Astrocyte (in vitro differentiated cells and primary cell): Measurements from ENCODE around the gene LECT2. TPM values are rescaled to one million over a fixed set of nuclear protein-coding genes. Genes with fewer than 3 reads are reported as not detected.
A peak's percentile ranks its signal among the peaks of the same experiment; 100 is the strongest.

Source experiments
- DNase-seq: peaks from one replicate; pipeline ENCODE4 v3.0.0-alpha.2; 2010; ENCODE audit warnings: low read depth
- FAIRE-seq: peaks from 2 replicates; lab custom pipeline; 2011; peaks lifted over from hg19 to GRCh38; lab: Jason Lieb, UNC
- H2AFZ ChIP-seq: 2 replicates; pipeline ENCODE4 v1.6.0; 2012; ENCODE audit warnings: low read depth, low read length, inconsistent platforms
- H3K27ac ChIP-seq: 2 replicates; pipeline ENCODE4 v1.5.1; 2011; ENCODE audit warnings: low read depth, low read length, inconsistent platforms
- H3K27me3 ChIP-seq: 2 replicates; pipeline ENCODE4 v1.6.0; 2011; ENCODE audit warnings: low read length, inconsistent platforms; ENCODE audit not compliant: insufficient read depth
- H3K36me3 ChIP-seq: 2 replicates; pipeline ENCODE4 v1.5.1; 2011; ENCODE audit warnings: low read length, inconsistent platforms; ENCODE audit not compliant: insufficient read depth
- H3K4me1 ChIP-seq: 2 replicates; pipeline ENCODE4 v1.5.1; 2011; ENCODE audit warnings: low read length, inconsistent platforms; ENCODE audit not compliant: insufficient read depth
- H3K4me2 ChIP-seq: 2 replicates; pipeline ENCODE4 v1.6.0; 2012; ENCODE audit warnings: low read length, inconsistent platforms
- H3K4me3 ChIP-seq: 2 replicates; pipeline ENCODE4 v1.5.1; 2011; ENCODE audit warnings: low read depth, mild to moderate bottlenecking, low read length, inconsistent platforms; ENCODE audit not compliant: insufficient read depth
- H3K79me2 ChIP-seq: 2 replicates; pipeline ENCODE4 v1.6.0; 2012; ENCODE audit warnings: mild to moderate bottlenecking, low read length, inconsistent platforms; ENCODE audit not compliant: insufficient read depth
- H3K9ac ChIP-seq: 2 replicates; pipeline ENCODE4 v1.6.0; 2012; ENCODE audit warnings: mild to moderate bottlenecking, low read length, inconsistent platforms
- H3K9me3 ChIP-seq: 2 replicates; pipeline ENCODE4 v1.5.1; 2012; ENCODE audit warnings: low read depth, mild to moderate bottlenecking, low read length, inconsistent platforms; ENCODE audit not compliant: insufficient read depth
- H4K20me1 ChIP-seq: 2 replicates; pipeline ENCODE4 v1.6.0; 2012; ENCODE audit warnings: low read length, inconsistent platforms; ENCODE audit not compliant: insufficient read depth
- H3K27ac Mint-ChIP-seq: one replicate; pipeline ENCODE4 v1.8.0; 2021; ENCODE audit warnings: mild to moderate bottlenecking, mixed read lengths; ENCODE audit not compliant: unreplicated experiment
- H3K27me3 Mint-ChIP-seq: one replicate; pipeline ENCODE4 v1.8.0; 2021; ENCODE audit warnings: low read depth, mixed read lengths; ENCODE audit not compliant: unreplicated experiment
- H3K36me3 Mint-ChIP-seq: one replicate; pipeline ENCODE4 v1.8.0; 2021; ENCODE audit warnings: low read depth, mixed read lengths; ENCODE audit not compliant: unreplicated experiment
- H3K4me1 Mint-ChIP-seq: one replicate; pipeline ENCODE4 v1.8.0; 2021; ENCODE audit warnings: low read depth, mixed read lengths; ENCODE audit not compliant: unreplicated experiment
- H3K4me3 Mint-ChIP-seq: one replicate; pipeline ENCODE4 v1.8.0; 2021; ENCODE audit warnings: mild to moderate bottlenecking, moderate library complexity, mixed read lengths; ENCODE audit not compliant: unreplicated experiment
- H3K9me3 Mint-ChIP-seq: one replicate; pipeline ENCODE4 v1.8.0; 2021; ENCODE audit warnings: mild to moderate bottlenecking, mixed read lengths; ENCODE audit not compliant: unreplicated experiment
- CTCF ChIP-seq: IDR thresholded peaks from 2 replicates; pipeline ENCODE4 v1.5.1; 2011; ENCODE audit warnings: low read depth, mild to moderate bottlenecking, inconsistent platforms, low read length, moderate library complexity; ENCODE audit not compliant: insufficient read depth
- EZH2 ChIP-seq: IDR thresholded peaks from 2 replicates; pipeline ENCODE4 v1.6.1; 2012; ENCODE audit warnings: mild to moderate bottlenecking, low read length, inconsistent platforms; ENCODE audit not compliant: insufficient read depth
- total RNA-seq: library from RNA; stranded (reverse); gene quantifications from 2 replicates; pipeline ENCODE4 v1.2.1, GENCODE V29; 2021

Gene LECT2
- total RNA-seq, 1 donor from 2014 or later: not detected

- H3K9ac ChIP-seq: no peak overlapping the region
- DNase-seq: peak; percentile 31
- no peaks in the 10 kb centered on the region for H3K9me3 Mint-ChIP-seq
Observed at GRCh38 chr5:135950611-135951010, 4.2 kb downstream of the LECT2 start.

GRCh38 chr5:135944967-135945560 is 9.7 kb downstream of the LECT2 start:
- Histone ChIP-seq H3K36me3 (no peaks in the 10 kb centered on the region), H3K4me3 (no peak overlapping the region), H3K79me2 (no peaks in the 10 kb centered on the region), H2AFZ (no peak overlapping the region), H3K4me1 (no peaks in the 10 kb centered on the region), H3K27me3 (no peaks in the 10 kb centered on the region), H4K20me1 (no peaks in the 10 kb centered on the region), H3K27ac (no peak overlapping the region), H3K9ac (no peak overlapping the region), H3K9me3 (no peaks in the 10 kb centered on the region), H3K4me2 (no peak overlapping the region)
- no peaks in the 10 kb centered on the region for H3K9me3 Mint-ChIP-seq
- no peaks in the 10 kb centered on the region for H3K27me3 Mint-ChIP-seq
- FAIRE-seq: peak; percentile 95
- H3K4me1 Mint-ChIP-seq: peaks cover 4% of the 10 kb centered on the region
- no peak overlapping the region for H3K27ac Mint-ChIP-seq
- no peaks in the 10 kb centered on the region for H3K36me3 Mint-ChIP-seq
- no peak overlapping the region for H3K4me3 Mint-ChIP-seq
- peak; percentile 70 for DNase-seq
- TF ChIP-seq CTCF: peak; percentile 95
- TF ChIP-seq EZH2: no peak

More at GRCh38 chr5:135950611-135951010, 4.2 kb downstream of the LECT2 start:
- Mint-ChIP-seq H3K27me3 (peaks cover 12% of the 10 kb centered on the region), H3K36me3 (no peaks in the 10 kb centered on the region), H3K4me3 (no peak overlapping the region), H3K4me1 (no peaks in the 10 kb centered on the region), H3K27ac (no peak overlapping the region)
- H3K36me3 ChIP-seq: no peaks in the 10 kb centered on the region
- no peak overlapping the region for H3K4me2 ChIP-seq
- FAIRE-seq: peak; percentile 17
- no peak overlapping the region for H3K27ac ChIP-seq
- TF ChIP-seq EZH2: no peak
- no peak overlapping the region for H2AFZ ChIP-seq
- no peaks in the 10 kb centered on the region for H3K79me2 ChIP-seq
- no peak overlapping the region for H3K4me3 ChIP-seq
- no peaks in the 10 kb centered on the region for H3K27me3 ChIP-seq
- no peaks in the 10 kb centered on the region for H4K20me1 ChIP-seq
- H3K9me3 ChIP-seq: no peaks in the 10 kb centered on the region
- no peaks in the 10 kb centered on the region for H3K4me1 ChIP-seq

GRCh38 chr5:135944564-135944963 is 10.2 kb downstream of the LECT2 start:
- no peak overlapping the region for H3K4me3 Mint-ChIP-seq
- Histone ChIP-seq H4K20me1 (no peaks in the 10 kb centered on the region), H3K27ac (no peak overlapping the region), H2AFZ (no peak overlapping the region), H3K36me3 (no peaks in the 10 kb centered on the region), H3K4me2 (no peak overlapping the region), H3K79me2 (no peaks in the 10 kb centered on the region), H3K4me1 (no peaks in the 10 kb centered on the region), H3K9ac (no peak overlapping the region), H3K9me3 (no peaks in the 10 kb centered on the region), H3K27me3 (no peaks in the 10 kb centered on the region), H3K4me3 (no peak overlapping the region)
- no peak for TF ChIP-seq CTCF
- TF ChIP-seq EZH2: no peak
- no peak overlapping the region for H3K27ac Mint-ChIP-seq
- peaks cover 4% of the 10 kb centered on the region for H3K4me1 Mint-ChIP-seq
- DNase-seq: no peak
- H3K36me3 Mint-ChIP-seq: no peaks in the 10 kb centered on the region
- no peaks in the 10 kb centered on the region for H3K9me3 Mint-ChIP-seq
- no peak for FAIRE-seq
- no peaks in the 10 kb centered on the region for H3K27me3 Mint-ChIP-seq
